GM12892 (cell line): ENCODE data around the gene METTL25B.

Experiments used
- DNase-seq: peaks from one replicate; pipeline ENCODE4 v3.0.0; 2011; ENCODE audit not compliant: insufficient read length
- FAIRE-seq: peaks from 2 replicates; lab custom pipeline; 2011; peaks lifted over from hg19 to GRCh38; lab: Jason Lieb, UNC
- POLR2A ChIP-seq: IDR thresholded peaks from 2 replicates; pipeline ENCODE4 v1.6.1; 2011; ENCODE audit warnings: low read depth, low read length, control low read depth
- POLR2AphosphoS5 ChIP-seq: IDR thresholded peaks from 2 replicates; pipeline ENCODE4 v1.6.1; 2011; ENCODE audit warnings: low read depth, low read length, control low read depth
- TAF1 ChIP-seq: IDR thresholded peaks from 2 replicates; pipeline ENCODE4 v1.6.1; 2011; ENCODE audit warnings: low read depth, mild to moderate bottlenecking, control low read depth, low read length, borderline replicate concordance

METTL25B gene

GRCh38 chr1:156740741-156741480 is 12.6 kb downstream of the METTL25B start, which contains the start of gene MRPL24:
Gene MRPL24 (minus strand): TSS chr1:156741088. CDS start chr1:156738704, 2,384 bp downstream.
- FAIRE-seq: peak; percentile 99
- TF ChIP-seq TAF1: 0 out of 2 replicates have a peak, but pooled peaks have one; percentile 31
- peak; percentile 65; the same call in 1 of the 2 replicates for TF ChIP-seq POLR2AphosphoS5
- TF ChIP-seq POLR2A: peak; percentile 78
- peak; percentile 89 for DNase-seq

DNA sequence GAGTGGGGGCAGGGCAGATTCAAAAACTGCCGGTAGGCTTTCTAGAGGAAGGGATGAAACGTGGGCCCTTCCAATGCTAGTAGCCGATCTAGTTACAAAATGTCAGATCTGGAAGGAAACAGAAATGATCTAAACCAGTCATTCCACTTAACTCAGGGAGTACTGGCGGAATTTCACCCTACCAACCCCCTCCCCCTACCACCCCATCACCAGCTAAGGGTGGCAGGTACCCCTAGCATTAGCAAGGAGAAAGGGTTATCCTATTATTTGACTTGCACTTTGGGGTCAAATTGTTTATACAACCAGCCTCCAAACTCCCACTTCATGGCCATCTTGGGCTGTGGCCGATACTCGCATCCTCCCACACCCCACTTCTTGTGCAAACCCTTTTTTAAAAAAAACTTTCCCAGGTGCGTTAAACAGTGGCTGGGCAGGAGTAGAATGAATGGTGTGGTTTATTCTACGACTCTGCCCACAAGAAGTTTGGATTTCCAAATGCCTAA is 13.3 kb downstream of the METTL25B start:
- DNase-seq (no peak), FAIRE-seq (no peak)
- TF ChIP-seq POLR2A (no peak), POLR2AphosphoS5 (no peak), TAF1 (no peak)

DNA sequence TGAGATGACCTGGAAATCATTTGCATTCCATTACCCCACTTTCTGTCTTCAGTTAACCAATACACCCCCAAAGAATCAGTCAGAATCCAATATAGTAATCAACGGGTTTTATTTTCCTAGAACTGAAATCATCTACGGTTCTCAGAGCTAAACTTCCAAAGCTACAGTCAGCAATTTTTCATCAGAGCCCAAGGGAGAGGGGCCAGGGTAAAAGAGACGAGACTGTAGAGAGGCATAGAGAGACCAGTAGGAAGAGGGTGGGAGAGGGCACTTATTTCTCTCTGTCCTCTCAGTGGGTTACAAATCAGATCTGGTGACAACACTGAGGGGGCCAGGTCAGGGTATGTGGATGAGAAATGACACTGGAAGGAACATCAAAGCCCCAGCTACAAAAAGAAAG is 13.7 kb downstream of the METTL25B start:
- no peak for FAIRE-seq
- no peak for DNase-seq
- TF ChIP-seq POLR2AphosphoS5: no peak
- no peak for TF ChIP-seq TAF1
- no peak for TF ChIP-seq POLR2A

DNA sequence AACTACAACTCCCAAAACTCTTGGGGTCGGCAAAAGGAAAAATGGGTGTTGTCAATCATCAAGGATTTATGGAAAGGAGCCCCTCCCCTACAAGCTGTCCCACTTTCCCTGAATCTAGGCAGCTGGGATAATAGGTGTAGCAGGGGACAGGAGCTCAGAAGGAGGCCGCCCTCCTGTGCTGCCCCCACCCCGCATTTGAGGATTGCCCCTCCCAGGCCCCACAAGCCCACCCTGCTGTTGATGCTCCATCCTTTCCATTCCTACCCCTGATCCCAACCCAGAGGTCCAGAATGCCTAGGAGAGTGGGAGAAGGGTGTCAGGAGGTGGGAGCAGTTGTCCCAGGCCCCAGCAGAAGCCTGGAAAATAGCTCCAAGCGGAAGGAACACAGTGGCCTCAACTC is 14.5 kb downstream of the METTL25B start:
- no peak for FAIRE-seq

GRCh38 chr1:156743367-156744302 is 15.4 kb downstream of the METTL25B start:
- DNase-seq (no peak), FAIRE-seq (no peak)
- TF ChIP-seq POLR2A: no peak
- no peak for TF ChIP-seq TAF1
- no peak for TF ChIP-seq POLR2AphosphoS5

More for the DNA sequence above, 14.5 kb downstream of the METTL25B start:
- TF ChIP-seq TAF1 (no peak), POLR2A (no peak), POLR2AphosphoS5 (no peak)
- no peak for DNase-seq

GRCh38 chr1:156744344-156744743 is 16.1 kb downstream of the METTL25B start:
- FAIRE-seq: no peak
- no peak for DNase-seq
- TF ChIP-seq POLR2A (no peak), POLR2AphosphoS5 (no peak), TAF1 (no peak)

- TF ChIP-seq POLR2AphosphoS5 (no peak), TAF1 (no peak), POLR2A (no peak)
- FAIRE-seq: no peak
- no peak for DNase-seq
Observed at GRCh38 chr1:156744786-156745419, 16.6 kb downstream of the METTL25B start.

- DNase-seq (no peak), FAIRE-seq (no peak)
- TF ChIP-seq POLR2A: no peak
- no peak for TF ChIP-seq TAF1
- TF ChIP-seq POLR2AphosphoS5: no peak
Observed at GRCh38 chr1:156745881-156746280, 17.6 kb downstream of the METTL25B start.

DNA sequence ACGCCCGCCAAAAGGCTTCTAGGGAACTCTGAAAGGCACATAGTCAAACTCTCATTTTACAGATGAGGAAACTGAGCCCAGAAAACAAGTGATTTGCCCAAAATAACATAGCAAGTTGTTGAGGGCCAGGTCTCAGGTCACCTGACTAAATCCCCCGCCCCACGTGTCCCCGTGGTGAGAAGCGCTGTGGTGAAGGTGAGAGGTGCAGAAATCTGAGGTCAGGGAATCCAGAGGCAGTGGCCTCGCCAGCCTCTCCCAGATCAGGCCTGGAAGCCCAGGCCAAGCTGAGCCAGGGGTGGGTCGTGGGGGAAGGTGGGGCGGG is 18.1 kb downstream of the METTL25B start:
- FAIRE-seq (no peak), DNase-seq (no peak)
- TF ChIP-seq POLR2AphosphoS5 (no peak), POLR2A (no peak), TAF1 (no peak)

- TF ChIP-seq POLR2AphosphoS5 (no peak), POLR2A (peak; percentile 33; the same call in 1 of the 2 replicates)
- DNase-seq (peak; percentile 68), FAIRE-seq (peak; percentile 61)
Observed at GRCh38 chr1:156746728-156747631, 18.7 kb downstream of the METTL25B start.
